22Rv1 (cell line): ENCODE data around the gene ASCL1.

Source experiments
- CTCF ChIP-seq: fragments of 450-650 bp; IDR thresholded peaks from 2 replicates; pipeline ENCODE4 v1.5.1; 2017; ENCODE audit warnings: mild to moderate bottlenecking
- ZFX ChIP-seq: fragments of 450-650 bp; IDR thresholded peaks from 2 replicates; pipeline ENCODE4 v1.6.1; 2017; ENCODE audit warnings: antibody characterized with exemption, borderline replicate concordance

GRCh38 chr12:102965281-102966155, 8.0 kb downstream of the ASCL1 start:
- no peak for TF ChIP-seq CTCF
- no peak for TF ChIP-seq ZFX
